Epithelial cell of proximal tubule (primary cell): ENCODE data around the gene ZFHX3. TPM values are rescaled to one million over a fixed set of nuclear protein-coding genes. Genes with fewer than 3 reads are reported as not detected.

Experiments
- DNase-seq: peaks from one replicate; pipeline ENCODE4 v3.0.0-alpha.2; 2011; ENCODE audit warnings: low read depth
- H3K4me3 ChIP-seq: 2 replicates; pipeline ENCODE4 v1.5.1; 2011; ENCODE audit warnings: low read depth, mild to moderate bottlenecking, low read length
- CTCF ChIP-seq: conservative IDR thresholded peaks from 2 replicates; pipeline ENCODE4 v1.5.1; 2012; ENCODE audit warnings: low read depth, mild to moderate bottlenecking, low read length
- total RNA-seq: library from RNA; depleted of rRNA; stranded (reverse); fragments of >200 nt; gene quantifications from 2 replicates; pipeline ENCODE4 v1.2.3, GENCODE V29; 2015

Gene ZFHX3
- total RNA-seq, 1 donor from 2014 or later: 9.6 TPM

GRCh38 chr16:73058221-73058615, 10.3 kb upstream of the ZFHX3 start:
- peak overlapping the region; percentile 70 for H3K4me3 ChIP-seq
- DNase-seq: no peak
- TF ChIP-seq CTCF: no peak

GRCh38 chr16:73057291-73058210, 9.6 kb upstream of the ZFHX3 start:
- H3K4me3 ChIP-seq: peak overlapping the region; percentile 72
- TF ChIP-seq CTCF: peak; percentile 8
- DNase-seq: no peak

GRCh38 chr16:73056921-73057290, 9.0 kb upstream of the ZFHX3 start:
- DNase-seq: no peak
- TF ChIP-seq CTCF: no peak

GRCh38 chr16:73056448-73056847, 8.5 kb upstream of the ZFHX3 start:
- peak overlapping the region; percentile 72 for H3K4me3 ChIP-seq
- TF ChIP-seq CTCF: no peak
- DNase-seq: no peak

More at GRCh38 chr16:73056921-73057290, 9.0 kb upstream of the ZFHX3 start:
- peak overlapping the region; percentile 72 for H3K4me3 ChIP-seq

GRCh38 chr16:73054813-73055482, 7.0 kb upstream of the ZFHX3 start:
- DNase-seq: no peak
- H3K4me3 ChIP-seq: peak overlapping the region; percentile 72
- TF ChIP-seq CTCF: no peak

GRCh38 chr16:73054498-73054812, 6.5 kb upstream of the ZFHX3 start:
- no peak overlapping the region for H3K4me3 ChIP-seq
- DNase-seq: no peak
- no peak for TF ChIP-seq CTCF
